ACC112 (cell line): ENCODE measurements around the gene RPUSD1.
"Not testable (repeated sequence)": the region's sequence is repeated elsewhere in the genome, so short reads cannot be mapped to it uniquely, and the experiment has no call there.

Experiments used
- H2AFZ ChIP-seq: fragments of 200-600 bp; sonication (generic); one replicate; pipeline ENCODE4 v1.6.0; 2017; ENCODE audit warnings: antibody characterized with exemption, low read length; ENCODE audit not compliant: unreplicated experiment
- H3K27ac ChIP-seq: fragments of 200-600 bp; sonication (generic); 2 replicates; pipeline ENCODE4 v1.5.1; 2014; ENCODE audit warnings: low read depth, mild to moderate bottlenecking, antibody characterized with exemption, low read length, moderate library complexity
- H3K27me3 ChIP-seq: fragments of 200-600 bp; sonication (generic); 2 replicates; pipeline ENCODE4 v1.6.1; 2014; ENCODE audit warnings: mild to moderate bottlenecking, antibody characterized with exemption, low read length, moderate library complexity, mixed read lengths; ENCODE audit not compliant: insufficient read depth
- H3K36me3 ChIP-seq: fragments of 200-600 bp; sonication (generic); 2 replicates; pipeline ENCODE4 v1.6.1; 2016; ENCODE audit warnings: mild to moderate bottlenecking, antibody characterized with exemption, low read length, moderate library complexity, mixed read lengths; ENCODE audit not compliant: insufficient read depth
- H3K4me1 ChIP-seq: fragments of 200-600 bp; sonication (generic); one replicate; pipeline ENCODE4 v1.6.1; 2016; ENCODE audit warnings: low read length, mixed read lengths; ENCODE audit not compliant: insufficient read depth, unreplicated experiment, control insufficient read depth
- H3K4me3 ChIP-seq: fragments of 200-600 bp; sonication (generic); 2 replicates; pipeline ENCODE4 v1.5.1; 2014; ENCODE audit warnings: mild to moderate bottlenecking, low read depth, low read length
- H3K79me2 ChIP-seq: fragments of 200-600 bp; sonication (generic); one replicate; pipeline ENCODE4 v1.6.0; 2016; ENCODE audit warnings: low read length; ENCODE audit not compliant: control insufficient read depth, unreplicated experiment, insufficient read depth

The RPUSD1 gene

GRCh38 chr16:828891-829290, 40.7 kb upstream of the RPUSD1 start:
- Histone ChIP-seq H3K79me2 (no peaks in the 10 kb centered on the region), H3K4me1 (no peaks in the 10 kb centered on the region), H3K4me3 (no peak overlapping the region), H2AFZ (no peak overlapping the region), H3K36me3 (no peaks in the 10 kb centered on the region), H3K27me3 (peaks cover 20% of the 10 kb centered on the region; the same call in 1 of the 2 replicates), H3K27ac (no peak overlapping the region)

GRCh38 chr16:827513-827912, 39.3 kb upstream of the RPUSD1 start:
- H3K4me3 ChIP-seq, result no peak overlapping the region
- peaks cover 20% of the 10 kb centered on the region; the same call in 1 of the 2 replicates for H3K27me3 ChIP-seq
- no peaks in the 10 kb centered on the region for H3K79me2 ChIP-seq
- H3K36me3 ChIP-seq, result no peaks in the 10 kb centered on the region
- H3K27ac ChIP-seq, result no peak overlapping the region
- H3K4me1 ChIP-seq, result no peaks in the 10 kb centered on the region
- no peak overlapping the region for H2AFZ ChIP-seq

- no peak overlapping the region for H3K27ac ChIP-seq
- no peaks in the 10 kb centered on the region for H3K36me3 ChIP-seq
- peak overlapping the region; percentile 37; the same call in 1 of the 2 replicates for H3K4me3 ChIP-seq
- H3K79me2 ChIP-seq, result no peaks in the 10 kb centered on the region
- H3K27me3 ChIP-seq, result peaks cover 24% of the 10 kb centered on the region; the same call in 1 of the 2 replicates
- H3K4me1 ChIP-seq, result no peaks in the 10 kb centered on the region
- no peak overlapping the region for H2AFZ ChIP-seq
Observed at GRCh38 chr16:825341-826061, 37.3 kb upstream of the RPUSD1 start.

GRCh38 chr16:824601-825000, 36.4 kb upstream of the RPUSD1 start:
- Histone ChIP-seq H3K36me3 (no peaks in the 10 kb centered on the region), H3K4me3 (no peak overlapping the region), H3K79me2 (no peaks in the 10 kb centered on the region), H2AFZ (no peak overlapping the region), H3K4me1 (no peaks in the 10 kb centered on the region), H3K27me3 (peaks cover 24% of the 10 kb centered on the region; the same call in 1 of the 2 replicates), H3K27ac (no peak overlapping the region)

- Histone ChIP-seq H2AFZ (no peak overlapping the region), H3K36me3 (no peaks in the 10 kb centered on the region), H3K4me1 (no peaks in the 10 kb centered on the region), H3K27me3 (peaks cover 24% of the 10 kb centered on the region; the same call in 1 of the 2 replicates), H3K27ac (no peak overlapping the region), H3K79me2 (no peaks in the 10 kb centered on the region), H3K4me3 (no peak overlapping the region)
Observed at GRCh38 chr16:824194-824593, 36.0 kb upstream of the RPUSD1 start.

- Histone ChIP-seq H3K79me2 (no peaks in the 10 kb centered on the region), H3K27ac (no peak overlapping the region), H3K36me3 (no peaks in the 10 kb centered on the region), H3K27me3 (peaks cover 34% of the 10 kb centered on the region; the same call in 1 of the 2 replicates), H3K4me1 (no peaks in the 10 kb centered on the region), H2AFZ (no peak overlapping the region), H3K4me3 (no peak overlapping the region)
Observed at GRCh38 chr16:822909-823297, 34.7 kb upstream of the RPUSD1 start.

GRCh38 chr16:822174-822908, 34.2 kb upstream of the RPUSD1 start:
- Histone ChIP-seq H3K4me3 (no peak overlapping the region), H3K79me2 (no peaks in the 10 kb centered on the region), H3K27me3 (peaks cover 38% of the 10 kb centered on the region; the same call in 1 of the 2 replicates), H3K4me1 (no peaks in the 10 kb centered on the region), H3K27ac (no peak overlapping the region), H2AFZ (no peak overlapping the region), H3K36me3 (no peaks in the 10 kb centered on the region)

- Histone ChIP-seq H3K27ac (no peak overlapping the region), H2AFZ (no peak overlapping the region), H3K27me3 (peaks cover 44% of the 10 kb centered on the region), H3K36me3 (no peaks in the 10 kb centered on the region), H3K4me3 (no peak overlapping the region), H3K79me2 (no peaks in the 10 kb centered on the region), H3K4me1 (no peaks in the 10 kb centered on the region)
Observed at GRCh38 chr16:821751-822150, 33.6 kb upstream of the RPUSD1 start.

- no peaks in the 10 kb centered on the region for H3K79me2 ChIP-seq
- no peak overlapping the region for H3K4me3 ChIP-seq
- H3K36me3 ChIP-seq, result no peaks in the 10 kb centered on the region
- no peaks in the 10 kb centered on the region for H3K4me1 ChIP-seq
- H3K27me3 ChIP-seq, result peaks cover 42% of the 10 kb centered on the region
- no peak overlapping the region for H3K27ac ChIP-seq
- no peak overlapping the region for H2AFZ ChIP-seq
Observed at GRCh38 chr16:820748-821147, 32.6 kb upstream of the RPUSD1 start.

GRCh38 chr16:820044-820408, 31.8 kb upstream of the RPUSD1 start:
- not testable (repeated sequence) for H2AFZ ChIP-seq, H3K36me3 ChIP-seq, H3K27ac ChIP-seq, H3K4me1 ChIP-seq, H3K79me2 ChIP-seq, H3K4me3 ChIP-seq
- peaks cover 35% of the 10 kb centered on the region for H3K27me3 ChIP-seq
